T-helper 2 cell (primary cell): ENCODE measurements around the gene FCHSD2.
"Not testable (repeated sequence)": the region's sequence is repeated elsewhere in the genome, so short reads cannot be mapped to it uniquely, and the experiment has no call there.

Experiments
- DNase-seq, 5 experiments: peaks; one replicate each; pipeline versions ENCODE4 v3.0.0 to v3.0.0-alpha.2; 2012 to 2022

FCHSD2 gene

DNA sequence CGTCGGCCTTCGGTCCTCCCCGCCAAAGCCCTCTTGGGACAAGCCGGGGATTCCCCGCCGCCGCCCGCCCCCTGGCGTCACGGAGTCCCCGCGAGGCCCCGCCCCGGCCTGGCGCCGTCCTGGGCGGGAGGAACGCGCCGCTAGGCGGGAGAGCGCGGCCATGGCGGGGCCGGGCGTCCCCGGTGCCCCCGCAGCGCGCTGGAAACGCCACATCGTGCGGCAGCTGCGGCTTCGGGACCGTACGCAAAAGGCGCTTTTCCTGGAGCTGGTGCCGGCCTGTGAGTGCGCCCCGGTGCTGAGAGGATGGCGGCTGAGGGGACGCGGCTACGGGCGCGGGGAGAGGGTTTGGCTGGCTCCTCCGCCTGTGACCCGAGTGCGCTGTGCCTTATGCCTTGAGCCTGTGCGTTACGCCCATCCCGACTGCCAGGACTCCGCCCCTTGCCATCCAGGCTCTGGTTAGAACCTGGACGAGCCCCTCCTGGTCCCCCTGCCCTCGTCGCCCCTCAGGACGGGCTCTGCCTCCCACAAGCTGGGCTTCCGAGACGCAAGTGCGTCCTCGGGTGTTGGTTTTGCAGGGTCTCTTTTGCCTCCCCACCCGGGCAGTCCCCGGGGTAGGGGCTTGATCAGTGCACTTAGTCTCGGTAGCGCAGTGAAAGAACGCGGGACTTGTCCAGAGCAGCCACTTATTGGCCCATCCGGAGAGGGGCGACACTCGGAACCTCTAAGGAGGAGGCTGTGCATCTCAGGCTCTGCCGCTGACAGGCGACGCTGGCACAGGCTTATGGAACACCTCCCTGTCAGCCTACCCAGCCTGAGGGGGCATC, 327.6 kb downstream of the FCHSD2 start, which contains the start of gene ATG16L2:
Gene ATG16L2, plus strand, starts transcription at position 126 of the 824 bp plus-strand sequence. Its CDS starts 35 bp downstream, at position 161.
- DNase-seq, result peak; percentile 80 to 92 (median 85)

DNA sequence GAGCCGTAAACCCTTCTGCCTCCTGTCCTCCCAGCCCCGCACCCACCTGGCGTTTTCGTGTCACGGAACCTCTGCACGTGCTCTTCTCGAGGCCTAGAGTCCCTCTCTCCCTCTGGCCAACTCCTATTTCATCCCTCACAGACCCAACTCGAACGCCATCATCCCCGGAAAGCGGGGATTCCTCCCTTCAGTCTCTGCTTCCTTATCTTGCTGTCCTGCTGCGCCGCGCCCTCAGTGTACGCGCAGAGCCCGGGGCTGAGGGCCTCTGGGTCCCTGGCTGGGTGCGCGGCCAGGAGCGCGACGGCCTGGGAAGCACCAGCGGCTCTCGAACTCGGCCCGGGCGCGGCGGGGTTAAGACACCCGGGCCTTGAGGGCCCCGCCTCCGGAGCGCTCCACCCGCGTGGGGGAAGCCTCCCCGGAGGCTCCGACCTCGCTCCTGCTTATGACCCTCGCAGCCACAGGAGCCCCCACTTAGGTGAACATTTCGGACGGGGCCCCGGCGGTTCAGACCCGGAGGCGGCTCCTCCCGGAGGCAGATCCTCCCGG, 328.3 kb downstream of the FCHSD2 start:
- DNase-seq, result peak in 4 of 5 experiments; percentile 66 to 89 (median 70)

DNA sequence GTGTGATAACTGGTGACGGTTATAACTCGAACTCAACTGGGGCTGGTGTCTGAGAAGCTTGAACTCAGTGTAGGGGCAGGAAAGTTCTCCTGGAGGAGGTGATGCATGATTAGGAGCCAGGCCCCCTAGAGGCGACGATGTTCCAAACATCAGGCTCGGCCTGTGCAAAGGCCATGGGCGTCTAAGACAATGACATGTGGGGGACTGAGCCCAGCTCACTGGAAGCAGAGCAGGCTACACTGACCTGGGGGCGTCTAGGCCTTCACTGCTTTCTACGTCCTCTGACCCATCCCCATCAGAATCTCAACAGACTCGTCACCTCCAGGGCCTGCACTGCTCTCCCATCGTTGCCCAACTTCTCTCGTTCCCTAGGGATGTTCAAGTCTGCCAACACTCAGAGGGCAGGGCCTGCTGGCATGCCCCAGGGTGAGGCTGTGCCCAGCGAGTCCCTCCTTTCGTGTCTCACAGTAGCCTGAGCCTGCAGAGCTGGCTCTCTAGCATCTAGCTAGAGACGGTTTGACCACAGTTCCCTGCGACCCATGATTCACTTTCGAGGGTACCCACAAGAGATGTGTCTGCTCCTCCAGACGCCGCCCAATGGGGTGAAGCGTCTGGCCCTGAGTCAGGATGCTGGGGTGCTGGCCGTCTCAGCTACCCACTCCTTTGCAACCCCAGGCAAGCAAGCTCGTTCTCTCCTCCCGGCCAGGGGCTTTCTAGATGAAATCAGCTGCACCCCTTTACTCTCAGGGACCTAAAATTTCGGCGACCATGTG, 329.0 kb downstream of the FCHSD2 start:
- peak in 4 of 5 experiments; percentile 54 to 88 (median 66) for DNase-seq

DNA sequence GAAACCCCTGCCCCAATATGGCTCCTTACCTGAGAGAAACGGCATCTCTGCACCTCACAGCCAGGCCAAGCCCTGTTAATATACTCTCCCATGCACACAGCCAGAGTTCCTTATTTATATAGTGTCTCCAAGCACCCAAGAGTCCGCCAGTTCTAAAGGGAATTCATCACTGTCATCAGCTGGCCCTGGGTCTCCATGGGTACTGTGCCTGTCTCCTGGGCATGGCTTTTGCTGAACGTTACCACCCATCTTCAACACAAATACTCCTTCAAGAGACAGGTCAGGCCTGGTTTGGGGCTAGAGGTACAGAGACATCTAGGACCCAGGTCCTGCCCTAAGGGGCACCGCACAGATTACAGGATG, 329.5 kb downstream of the FCHSD2 start:
- DNase-seq, result no peak

DNA sequence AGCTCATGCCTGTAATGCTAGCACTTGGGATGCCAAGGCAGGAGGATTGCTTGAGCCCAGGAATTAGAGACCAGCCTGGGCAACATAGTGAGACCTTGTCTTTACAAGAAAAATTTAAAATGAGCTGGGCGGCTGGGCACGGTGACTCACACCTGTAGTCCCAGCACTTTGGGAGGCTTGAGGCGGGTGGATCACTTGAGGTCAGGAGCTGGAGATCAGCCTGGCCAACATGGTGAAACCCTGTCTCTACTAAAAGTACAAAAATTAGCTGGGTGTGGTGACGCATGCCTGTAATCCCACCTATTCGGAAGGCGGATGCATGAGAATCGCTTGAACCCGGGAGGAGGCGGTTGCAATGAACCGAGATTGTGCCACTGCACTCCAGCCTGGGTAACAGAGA, 330.4 kb downstream of the FCHSD2 start:
- DNase-seq, result not testable (repeated sequence)

DNA sequence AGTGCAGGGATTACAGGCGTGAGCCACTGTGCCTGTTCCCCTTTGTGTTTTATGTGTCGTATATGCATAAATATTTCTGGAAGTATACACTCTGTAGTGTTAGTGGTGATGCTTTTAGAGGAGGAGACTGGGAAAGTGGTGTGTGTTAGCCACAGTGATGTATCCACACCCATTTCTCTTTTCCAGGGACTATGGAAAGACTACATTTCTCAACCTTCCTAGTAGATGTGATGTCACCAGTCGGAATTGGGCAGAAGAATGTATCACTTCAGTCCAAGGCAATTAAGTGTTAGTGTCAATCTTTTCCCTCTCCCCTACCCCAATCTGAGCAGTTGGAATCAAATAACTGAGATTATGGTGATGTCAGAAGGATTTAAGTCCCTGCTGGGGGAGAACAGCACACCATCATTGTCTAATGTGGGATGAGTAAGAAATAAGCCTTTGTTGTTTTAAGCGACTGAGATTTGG, 333.8 kb downstream of the FCHSD2 start:
- DNase-seq, result no peak

DNA sequence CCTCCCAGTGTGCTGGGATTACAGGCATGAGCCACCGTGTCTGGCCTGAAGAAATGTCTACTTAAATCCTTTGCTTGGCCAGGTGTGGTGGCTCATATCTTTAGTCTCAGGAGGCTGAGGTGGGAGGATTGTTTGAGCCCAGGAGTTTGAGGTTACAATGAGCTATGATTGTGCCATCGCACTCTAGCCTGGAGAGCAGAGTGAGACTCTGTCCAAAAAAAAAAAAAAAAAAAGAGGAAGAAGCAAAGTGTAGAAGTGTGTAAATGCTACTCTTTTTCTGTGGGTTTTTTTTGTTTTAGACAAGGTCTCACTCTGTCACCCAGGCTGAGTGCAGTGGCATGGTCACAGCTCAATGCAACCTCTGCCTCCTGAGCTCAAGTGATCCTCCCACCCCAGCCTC, 334.3 kb downstream of the FCHSD2 start:
- no peak for DNase-seq

DNA sequence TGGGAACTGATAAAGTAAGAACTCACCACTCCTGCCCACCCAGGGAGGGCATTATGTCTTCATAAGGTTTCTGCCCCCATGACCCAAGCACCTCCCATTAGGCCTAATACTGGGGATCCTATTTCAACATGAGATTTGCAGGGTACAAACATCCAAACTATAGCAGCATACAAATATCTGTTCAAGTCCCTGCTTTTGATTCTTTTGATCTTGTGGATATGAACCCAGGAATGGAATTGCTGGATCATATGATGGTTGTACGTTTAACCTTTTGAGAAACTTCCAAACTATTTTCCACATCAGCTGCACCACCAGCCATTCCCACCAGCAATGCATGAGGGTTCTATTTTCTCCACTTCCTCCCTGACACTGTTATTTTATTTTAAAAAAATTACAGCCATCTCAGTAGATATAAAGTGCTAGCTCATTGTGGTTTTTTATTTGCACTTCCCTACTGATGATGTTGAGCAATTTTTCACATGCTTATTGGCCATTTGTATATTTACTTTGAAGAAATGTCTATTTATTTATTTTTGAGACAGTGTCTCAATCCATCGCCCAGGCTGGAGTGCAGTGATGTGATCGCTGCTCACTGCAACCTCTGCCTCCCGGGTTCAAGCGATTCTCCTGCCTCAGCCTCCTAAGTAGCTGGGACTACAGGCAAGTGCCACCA, 335.0 kb downstream of the FCHSD2 start:
- no peak for DNase-seq

DNA sequence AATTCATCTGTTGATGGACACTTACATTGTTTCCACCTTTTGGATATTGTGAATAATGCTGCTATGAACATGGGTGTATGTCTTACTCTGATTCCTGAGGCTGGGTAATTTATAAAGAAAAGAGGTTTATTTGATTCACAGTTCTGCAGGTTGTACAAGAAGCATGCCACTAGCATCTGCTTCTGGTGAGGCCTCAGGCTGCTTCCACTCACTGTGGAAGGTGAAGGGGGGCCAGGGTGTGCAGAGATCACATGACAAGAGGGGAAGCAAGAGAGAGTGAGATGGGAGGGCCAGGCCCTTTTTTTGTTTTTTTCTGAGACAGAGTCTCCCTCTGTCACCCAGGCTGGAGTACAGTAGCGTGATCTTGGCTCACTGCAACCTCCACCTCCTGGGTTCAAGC, 335.7 kb downstream of the FCHSD2 start:
- not testable (repeated sequence) for DNase-seq

DNA sequence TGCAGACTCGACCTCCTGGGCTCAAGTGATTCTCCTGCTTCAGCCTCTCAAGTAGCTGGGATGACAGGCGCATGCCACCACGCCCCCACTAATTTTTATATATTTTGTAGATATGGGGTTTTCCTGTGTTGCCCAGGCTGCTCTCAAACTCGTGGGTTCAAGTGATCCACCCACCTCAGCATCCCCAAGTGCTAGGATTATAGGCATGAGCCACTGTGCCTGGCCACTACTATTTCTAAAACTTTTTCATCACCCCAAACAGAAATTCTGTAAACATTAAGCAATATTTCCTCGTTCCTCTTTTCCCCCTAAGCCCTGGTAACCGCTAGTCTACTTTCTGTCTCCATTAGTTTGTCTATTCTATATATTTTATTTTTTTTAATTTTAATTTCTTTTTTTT, 336.9 kb downstream of the FCHSD2 start:
- no peak for DNase-seq

DNA sequence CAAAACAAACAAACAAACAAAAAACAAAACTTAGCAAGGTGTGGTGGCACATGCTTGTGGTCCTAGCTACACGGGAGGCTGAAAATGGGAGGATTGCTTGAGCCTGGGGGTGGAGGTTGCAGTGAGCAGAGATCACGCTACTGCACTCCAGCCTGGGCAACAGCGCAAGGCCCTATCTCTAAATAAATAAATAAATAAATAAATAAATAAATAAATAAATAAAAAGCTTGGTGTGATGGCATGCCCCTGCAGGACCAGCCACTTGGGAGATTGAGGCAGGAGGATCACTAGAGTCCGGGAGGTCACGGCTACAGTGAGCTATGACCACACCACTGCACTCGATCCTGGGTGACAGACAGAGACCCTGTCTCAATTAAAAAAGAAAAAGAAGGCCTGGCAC, 339.3 kb downstream of the FCHSD2 start:
- DNase-seq, result no peak

DNA sequence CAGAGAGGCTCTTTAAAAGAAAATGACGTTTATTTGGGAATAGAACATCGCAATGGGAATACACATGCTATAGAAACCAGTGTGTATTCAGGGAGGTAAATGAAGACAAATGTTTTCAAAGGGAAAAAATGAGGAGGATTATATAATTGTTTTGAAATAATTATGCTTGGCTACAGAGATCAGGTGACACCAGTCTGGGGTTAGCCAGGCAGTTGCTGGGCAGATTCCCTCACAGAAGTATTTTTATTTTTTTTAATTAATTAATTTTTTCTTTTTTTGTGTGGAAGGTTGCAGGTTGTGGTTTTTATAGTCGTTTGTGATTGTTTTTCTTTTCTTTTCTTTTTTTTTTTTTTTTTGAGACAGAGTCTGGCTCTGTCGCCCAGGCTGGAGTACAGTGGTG, 342.7 kb downstream of the FCHSD2 start:
- DNase-seq, result no peak

DNA sequence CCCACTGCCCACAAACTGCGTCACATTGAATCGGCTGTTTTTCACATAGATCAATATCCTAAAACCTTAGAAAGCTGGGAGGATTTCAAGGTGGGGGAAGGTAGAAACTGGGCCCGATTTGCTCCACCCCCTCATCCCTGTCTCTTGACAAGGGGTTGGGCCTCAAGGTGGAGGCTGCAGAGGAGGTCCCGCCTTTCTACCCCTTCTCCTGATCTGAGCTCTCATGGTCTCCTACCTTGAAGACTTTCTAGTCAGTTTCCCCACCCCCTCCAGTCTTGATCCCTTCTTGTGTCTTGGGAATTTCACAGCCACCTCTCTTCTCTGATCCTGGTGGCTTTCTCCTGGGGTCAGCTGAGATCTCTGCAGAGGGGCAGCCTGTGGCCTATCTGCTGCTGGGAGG, 343.8 kb downstream of the FCHSD2 start:
- no peak for DNase-seq

DNA sequence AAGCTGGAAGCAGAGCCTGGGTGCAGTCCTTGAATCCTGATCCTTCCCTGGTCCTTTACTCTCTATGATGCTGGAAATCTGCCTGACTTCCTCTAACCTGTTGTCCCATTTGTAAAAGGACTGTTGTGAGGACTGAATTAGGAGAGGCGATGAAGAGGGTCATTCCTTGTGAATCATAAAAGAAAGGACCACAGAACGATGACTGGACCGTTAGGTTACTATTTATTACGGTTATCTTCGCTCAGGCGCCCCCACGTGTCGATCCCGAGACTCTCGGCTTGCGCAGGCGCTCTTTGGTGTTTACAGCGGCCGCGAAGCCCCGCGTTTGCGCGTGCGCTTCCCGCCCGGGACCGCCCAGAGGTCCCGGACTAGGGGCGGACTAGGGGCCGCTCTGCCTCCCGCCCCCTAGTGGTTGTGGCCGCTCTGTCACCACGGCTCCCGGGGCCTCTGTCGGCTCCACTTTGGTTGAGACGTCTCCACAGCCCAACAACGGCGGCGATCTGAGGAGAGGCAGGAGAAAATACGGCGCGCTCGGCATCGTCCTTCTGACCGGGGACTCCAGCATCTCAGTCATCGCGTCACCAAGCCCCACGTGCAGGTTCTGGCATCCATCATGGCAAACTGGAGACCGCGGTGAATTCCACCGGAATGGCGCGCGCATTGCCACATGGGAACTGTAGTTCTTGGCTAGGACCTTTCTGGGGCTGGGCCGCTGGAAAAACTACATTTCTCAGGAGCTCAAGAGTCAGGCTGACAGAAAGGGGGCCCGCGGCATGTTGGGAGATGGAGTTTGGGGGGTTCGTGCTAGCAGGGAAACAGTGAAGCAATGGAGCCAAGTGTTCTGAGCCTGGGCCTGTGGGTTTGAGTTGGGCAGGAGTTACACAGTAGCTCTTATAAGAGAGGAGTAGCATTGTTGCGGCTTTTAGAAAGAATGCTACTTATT, 348.4 kb downstream of the FCHSD2 start, which contains the start of gene STARD10:
Gene STARD10, minus strand, starts transcription at position 623 of the 943 bp plus-strand sequence. CDS start 12,866 bp downstream, outside the sequence.
- DNase-seq, result peak; percentile 86 to 95 (median 90)

DNA sequence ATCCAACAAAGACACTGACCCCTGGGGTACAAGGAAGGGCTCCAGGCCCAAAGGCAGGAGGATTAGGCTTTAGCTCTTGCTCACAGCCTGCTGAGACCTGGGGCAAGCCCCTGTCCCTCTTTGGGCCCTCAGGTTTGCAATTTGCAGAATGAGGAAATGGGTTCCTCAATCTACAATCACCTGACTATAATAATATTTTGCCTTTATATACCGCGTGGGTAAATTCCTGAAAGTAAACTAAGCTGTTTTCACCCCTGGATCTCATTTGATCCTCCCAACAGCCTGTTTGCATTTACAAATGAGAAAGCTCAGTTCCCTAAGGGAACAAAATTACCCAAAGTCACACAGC, 349.1 kb downstream of the FCHSD2 start:
- DNase-seq, result no peak

DNA sequence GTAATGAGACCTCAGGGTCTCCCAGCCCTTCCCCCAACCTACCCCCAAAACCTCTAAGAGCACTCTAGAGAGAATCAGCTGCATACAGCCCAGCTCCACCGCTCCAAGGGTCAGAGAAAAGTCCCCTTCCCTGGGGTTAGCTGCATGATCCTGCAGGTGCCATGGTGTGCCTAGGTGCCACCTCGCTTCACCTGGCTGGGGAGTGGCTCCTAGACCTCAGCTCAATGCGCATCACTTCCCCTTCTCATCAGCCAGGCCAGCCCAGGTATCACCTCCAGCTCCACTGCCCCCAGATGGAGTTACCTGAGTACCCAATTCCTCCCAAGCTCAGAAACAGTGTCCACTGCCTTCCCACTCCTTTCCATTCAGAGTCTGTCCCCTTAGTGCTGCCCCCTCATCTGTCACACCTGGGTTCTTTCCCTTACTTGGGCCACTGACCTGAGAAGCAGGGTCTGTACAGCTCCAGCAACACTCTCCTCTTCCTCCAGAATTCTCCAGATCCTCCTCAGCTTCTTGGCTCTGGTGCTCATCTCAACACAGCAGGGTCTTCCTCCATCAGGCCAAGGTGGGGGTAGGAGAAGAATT, 349.6 kb downstream of the FCHSD2 start:
- DNase-seq, result no peak

DNA sequence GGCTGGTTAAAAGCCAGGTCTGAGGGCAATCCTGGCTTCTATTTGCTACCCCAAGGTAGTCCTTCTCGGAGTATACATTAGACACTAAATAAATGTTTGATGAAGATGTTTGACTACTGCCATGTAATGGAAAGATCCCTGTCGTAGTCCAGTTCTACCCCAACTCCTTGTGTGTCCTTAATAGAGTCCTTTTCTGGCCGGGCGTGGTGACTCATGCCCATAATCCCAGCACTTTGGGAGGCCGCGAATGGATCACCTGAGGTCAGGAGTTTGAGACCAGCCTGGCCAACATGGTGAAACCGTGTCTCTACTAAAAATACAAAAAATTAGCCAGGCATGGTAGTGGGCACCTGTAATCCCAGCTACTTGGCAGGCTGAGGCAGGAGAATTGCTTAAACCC, 350.9 kb downstream of the FCHSD2 start:
- not testable (repeated sequence) for DNase-seq

DNA sequence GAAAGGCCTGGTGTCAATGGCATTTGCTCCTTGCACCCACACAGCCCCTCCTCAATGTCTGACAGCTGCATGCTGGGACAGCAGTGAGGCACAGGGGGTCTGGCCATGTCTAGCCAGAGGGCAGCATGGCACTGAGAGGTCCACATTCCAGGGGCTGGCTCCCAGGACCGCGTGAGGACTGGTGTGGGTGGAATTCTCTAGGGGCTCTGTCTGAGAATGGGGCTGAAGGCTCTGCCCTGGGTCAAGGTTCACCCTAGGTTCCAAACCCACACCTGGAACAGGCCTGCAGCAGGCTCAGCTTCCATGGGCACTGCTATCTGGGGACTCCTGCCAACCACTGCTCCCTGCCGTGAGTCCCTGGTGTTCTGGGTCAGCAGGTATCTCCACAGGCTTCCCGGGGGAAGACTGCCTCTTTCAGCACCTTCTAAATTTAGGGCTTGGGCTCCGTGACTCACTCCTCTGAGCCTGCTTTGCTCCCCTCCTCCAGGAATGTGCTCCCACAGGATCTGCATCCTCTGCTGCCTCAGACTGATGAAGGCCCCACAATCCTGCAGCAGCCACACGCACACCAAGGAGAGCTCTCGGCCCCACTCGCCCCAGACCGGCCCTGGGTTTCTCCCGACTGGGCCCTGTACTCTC, 352.5 kb downstream of the FCHSD2 start:
- no peak for DNase-seq

DNA sequence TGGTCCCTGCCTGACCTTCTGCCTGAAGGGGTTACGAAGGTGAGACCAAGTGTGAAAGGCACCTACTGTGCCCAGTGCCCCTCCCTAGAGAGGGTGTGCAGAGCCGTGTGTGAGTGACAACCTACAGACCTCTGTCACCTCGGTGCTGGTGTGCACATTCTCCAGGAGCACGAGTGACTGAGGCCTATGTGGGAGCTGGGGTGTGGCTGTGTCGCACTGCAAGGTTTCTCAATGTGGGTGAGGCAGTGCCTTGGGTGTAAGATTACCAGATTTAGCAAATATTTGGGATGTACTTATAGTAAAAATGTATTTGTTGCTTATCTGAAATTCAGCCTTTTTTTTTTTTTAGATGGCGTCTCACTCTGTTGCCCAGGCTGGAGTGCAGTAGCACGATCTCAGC, 353.9 kb downstream of the FCHSD2 start:
- DNase-seq, result no peak

DNA sequence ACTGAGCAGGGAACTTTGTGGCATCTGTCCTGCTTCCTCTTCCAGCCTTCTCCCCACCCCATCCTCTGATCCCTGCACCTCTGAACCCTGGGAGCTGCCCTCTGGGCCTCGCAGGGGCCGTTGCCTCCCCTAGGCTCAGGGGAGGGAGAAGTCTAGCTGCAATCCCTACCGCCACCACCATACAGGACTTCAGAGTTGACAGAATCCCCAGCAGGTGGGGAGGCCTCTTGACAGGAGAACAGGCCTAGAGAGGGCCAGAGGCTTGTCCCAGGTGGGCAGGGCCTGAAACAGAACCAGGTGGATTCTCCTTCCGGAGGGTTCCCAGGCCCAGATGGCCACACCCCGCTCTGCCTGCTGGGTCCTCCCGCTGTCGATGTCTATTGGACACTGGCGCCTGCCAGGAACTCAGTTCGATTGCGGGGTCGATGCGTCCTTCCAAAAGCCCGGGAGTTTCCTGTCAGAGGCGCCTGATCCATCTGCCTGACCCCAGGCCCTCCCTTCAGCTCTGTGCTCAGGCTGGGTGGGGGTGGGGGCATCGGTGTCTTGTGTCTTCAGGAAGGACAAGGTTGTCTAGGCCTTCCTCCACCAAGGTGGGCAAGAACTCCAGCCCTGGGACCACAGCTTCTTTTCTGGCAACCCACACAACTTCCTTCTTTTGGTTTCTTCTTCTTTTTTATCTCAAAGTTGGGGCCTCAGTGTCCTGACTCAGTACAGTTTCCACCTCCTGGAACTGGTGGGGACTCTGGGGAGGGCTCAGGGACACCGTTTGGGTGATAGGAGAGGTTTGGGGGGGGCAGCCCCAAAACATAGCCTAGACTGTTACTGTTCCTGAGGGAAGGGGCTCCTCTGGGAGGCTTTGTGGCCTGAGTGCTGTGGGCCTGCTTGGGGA, 354.7 kb downstream of the FCHSD2 start:
- DNase-seq, result no peak
